ENCODE data around the gene CYP2S1. TPM values are rescaled to one million over a fixed set of nuclear protein-coding genes. Genes with fewer than 3 reads are reported as not detected.

Gene CYP2S1
- total RNA-seq, 2 experiments from 2014 or later, result 0.78 to 0.82 TPM

GRCh38 chr19:41186971-41187883 is 5.8 kb upstream of the CYP2S1 start:
- POLR2A ChIA-PET, result no interaction called here
- Mint-ChIP-seq H3K9me3 (no peaks in the 10 kb centered on the region), H3K27ac (no peak overlapping the region), H3K4me3 (no peak overlapping the region), H3K4me1 (ENCODE audit: low read depth) (no peaks in the 10 kb centered on the region), H3K36me3 (ENCODE audit: low read depth) (no peaks in the 10 kb centered on the region), H3K27me3 (peaks cover 46% of the 10 kb centered on the region)
- no peak for TF ChIP-seq CTCF (IDR thresholded peaks at IDR 0.05)
- H3K4me1 ChIP-seq (ENCODE audit: insufficient read depth, low read length), result no peaks in the 10 kb centered on the region
- intact Hi-C loops (cut with DNase I, micrococcal nuclease), result no loop called here
- ATAC-seq (ENCODE audit: poor library complexity) (no peak), DNase-seq (no peak)
- H3K27me3 ChIP-seq (ENCODE audit: control insufficient read depth in 1 of 2, insufficient read depth in 2 of 2, low read length in 2 of 2), result peaks cover 11 to 12% of the 10 kb centered on the region in 2 experiments
- H3K9me3 ChIP-seq (ENCODE audit: control insufficient read depth in 1 of 2, insufficient read depth in 1 of 2, low read length in 2 of 2), result no peaks in the 10 kb centered on the region
- H3K36me3 ChIP-seq (ENCODE audit: insufficient read depth, low read length), result no peaks in the 10 kb centered on the region
- H3K27ac ChIP-seq (ENCODE audit: low read depth in 1 of 2, low read length in 2 of 2), result no peak overlapping the region
- CTCF ChIA-PET, result no interaction called here
- H3K4me3 ChIP-seq (ENCODE audit: low read length), result no peak overlapping the region

- intact Hi-C loops (cut with DNase I, micrococcal nuclease), result no loop called here
- Mint-ChIP-seq H3K4me3 (no peak overlapping the region), H3K27ac (no peak overlapping the region), H3K9me3 (no peaks in the 10 kb centered on the region), H3K36me3 (ENCODE audit: low read depth) (no peaks in the 10 kb centered on the region), H3K4me1 (ENCODE audit: low read depth) (peaks cover 6% of the 10 kb centered on the region), H3K27me3 (peaks cover 52% of the 10 kb centered on the region)
- no peak overlapping the region for H3K27ac ChIP-seq (ENCODE audit: low read depth in 1 of 2, low read length in 2 of 2)
- DNase-seq (no peak), ATAC-seq (ENCODE audit: poor library complexity) (no peak)
- no peak overlapping the region for H3K4me3 ChIP-seq (ENCODE audit: low read length)
- no peaks in the 10 kb centered on the region for H3K36me3 ChIP-seq (ENCODE audit: insufficient read depth, low read length)
- ChIA-PET POLR2A (no interaction called here), CTCF (no interaction called here)
- peaks cover 18% of the 10 kb centered on the region in 2 experiments for H3K27me3 ChIP-seq (ENCODE audit: control insufficient read depth in 1 of 2, insufficient read depth in 2 of 2, low read length in 2 of 2)
- TF ChIP-seq CTCF (IDR thresholded peaks at IDR 0.05), result no peak
- H3K9me3 ChIP-seq (ENCODE audit: control insufficient read depth in 1 of 2, insufficient read depth in 1 of 2, low read length in 2 of 2), result peaks cover 0 to 4% of the 10 kb centered on the region in 2 experiments
- H3K4me1 ChIP-seq (ENCODE audit: insufficient read depth, low read length), result peaks cover 5% of the 10 kb centered on the region
Measured at GRCh38 chr19:41187884-41188279, 5.1 kb upstream of the CYP2S1 start.

- intact Hi-C loops (cut with DNase I, micrococcal nuclease), result no loop called here
- CTCF ChIA-PET, result no interaction called here
Measured at GRCh38 chr19:41189425-41190065, 3.5 kb upstream of the CYP2S1 start.

More at GRCh38 chr19:41189425-41190065, 3.5 kb upstream of the CYP2S1 start:
- Histone ChIP-seq H3K36me3 (ENCODE audit: insufficient read depth, low read length) (no peaks in the 10 kb centered on the region), H3K4me3 (ENCODE audit: low read length) (no peak overlapping the region), H3K27me3 (ENCODE audit: control insufficient read depth in 1 of 2, insufficient read depth in 2 of 2, low read length in 2 of 2) (peaks cover 27 to 28% of the 10 kb centered on the region in 2 experiments), H3K9me3 (ENCODE audit: control insufficient read depth in 1 of 2, insufficient read depth in 1 of 2, low read length in 2 of 2) (peaks cover 0 to 9% of the 10 kb centered on the region in 2 experiments), H3K27ac (ENCODE audit: low read depth in 1 of 2, low read length in 2 of 2) (no peak overlapping the region), H3K4me1 (ENCODE audit: insufficient read depth, low read length) (peaks cover 21% of the 10 kb centered on the region)
- POLR2A ChIA-PET, result no interaction called here
- DNase-seq, result no peak
- H3K4me3 Mint-ChIP-seq, result no peak overlapping the region
- H3K27ac Mint-ChIP-seq, result no peak overlapping the region
- no peaks in the 10 kb centered on the region for H3K36me3 Mint-ChIP-seq (ENCODE audit: low read depth)
- peaks cover 16% of the 10 kb centered on the region for H3K4me1 Mint-ChIP-seq (ENCODE audit: low read depth)
- no peak for TF ChIP-seq CTCF (IDR thresholded peaks at IDR 0.05)
- no peak for ATAC-seq (ENCODE audit: poor library complexity)
- H3K9me3 Mint-ChIP-seq, result no peaks in the 10 kb centered on the region
- peaks cover 53% of the 10 kb centered on the region for H3K27me3 Mint-ChIP-seq
